Endothelial cell (in vitro differentiated cells): ENCODE data around the gene FBXO21. TPM values are rescaled to one million over a fixed set of nuclear protein-coding genes. Genes with fewer than 3 reads are reported as not detected.

Experiments
- DNase-seq: peaks from one replicate; pipeline ENCODE4 v3.0.0; 2021; ENCODE audit warnings: low spot score
- H3K27ac Mint-ChIP-seq: one replicate; pipeline ENCODE4 v1.8.0; 2021; ENCODE audit warnings: mixed read lengths, inconsistent platforms; ENCODE audit not compliant: unreplicated experiment
- H3K27me3 Mint-ChIP-seq: one replicate; pipeline ENCODE4 v1.8.0; 2021; ENCODE audit warnings: mild to moderate bottlenecking, moderate library complexity, mixed read lengths, inconsistent platforms; ENCODE audit not compliant: unreplicated experiment
- H3K36me3 Mint-ChIP-seq: one replicate; pipeline ENCODE4 v1.8.0; 2021; ENCODE audit warnings: mild to moderate bottlenecking, low read depth, mixed read lengths, inconsistent platforms; ENCODE audit not compliant: unreplicated experiment
- H3K4me1 Mint-ChIP-seq: one replicate; pipeline ENCODE4 v1.8.0; 2021; ENCODE audit warnings: mild to moderate bottlenecking, mixed read lengths, inconsistent platforms; ENCODE audit not compliant: unreplicated experiment
- H3K4me3 Mint-ChIP-seq: one replicate; pipeline ENCODE4 v1.8.0; 2021; ENCODE audit warnings: mild to moderate bottlenecking, mixed read lengths, inconsistent platforms; ENCODE audit not compliant: unreplicated experiment
- H3K9me3 Mint-ChIP-seq: one replicate; pipeline ENCODE4 v1.8.0; 2021; ENCODE audit warnings: mixed read lengths, inconsistent platforms; ENCODE audit not compliant: unreplicated experiment
- CTCF ChIP-seq: fragments of 200-600 bp; sonication (generic); IDR thresholded peaks from one replicate; pipeline ENCODE4 v1.5.0; 2021; ENCODE audit warnings: antibody characterized with exemption; ENCODE audit not compliant: unreplicated experiment
- total RNA-seq: library from RNA; stranded (reverse); fragmentation: NEBNext Ultra II Directional; extraction: Animal tissue kit (Norgen Biotek cat#: 25700); gene quantifications from one replicate; pipeline ENCODE4 v1.2.1, GENCODE V29; 2021; ENCODE audit not compliant: unreplicated experiment

Gene FBXO21
- total RNA-seq, 1 donor from 2014 or later = 44.7 TPM

- no peak for TF ChIP-seq CTCF
- no peak for DNase-seq
- peaks cover 9% of the 10 kb centered on the region for H3K27me3 Mint-ChIP-seq
- peak overlapping the region; percentile 45 for H3K4me3 Mint-ChIP-seq
- H3K9me3 Mint-ChIP-seq = no peaks in the 10 kb centered on the region
- H3K4me1 Mint-ChIP-seq = peaks cover 13% of the 10 kb centered on the region
- no peak overlapping the region for H3K27ac Mint-ChIP-seq
- H3K36me3 Mint-ChIP-seq = peaks cover 9% of the 10 kb centered on the region
Observed at GRCh38 chr12:117192057-117192456, 1.8 kb upstream of the FBXO21 start.

GRCh38 chr12:117189725-117190209 is 503 bp downstream of the FBXO21 start:
- TF ChIP-seq CTCF = no peak
- Mint-ChIP-seq H3K27ac (peak overlapping the region; percentile 70), H3K36me3 (peaks cover 9% of the 10 kb centered on the region), H3K9me3 (no peaks in the 10 kb centered on the region), H3K27me3 (peaks cover 9% of the 10 kb centered on the region), H3K4me1 (peaks cover 20% of the 10 kb centered on the region), H3K4me3 (peak overlapping the region; percentile 97)
- peak; percentile 42 for DNase-seq

- Mint-ChIP-seq H3K27me3 (peaks cover 9% of the 10 kb centered on the region), H3K4me3 (peak overlapping the region; percentile 97), H3K27ac (peak overlapping the region; percentile 70), H3K36me3 (peaks cover 9% of the 10 kb centered on the region), H3K4me1 (peaks cover 24% of the 10 kb centered on the region), H3K9me3 (no peaks in the 10 kb centered on the region)
- TF ChIP-seq CTCF = no peak
- DNase-seq = no peak
Observed at GRCh38 chr12:117188961-117189724, 1.1 kb downstream of the FBXO21 start.

GRCh38 chr12:117188121-117188665 is 2.1 kb downstream of the FBXO21 start:
- TF ChIP-seq CTCF = no peak
- no peak for DNase-seq
- Mint-ChIP-seq H3K4me3 (peak overlapping the region; percentile 97), H3K4me1 (peaks cover 24% of the 10 kb centered on the region), H3K27me3 (peaks cover 9% of the 10 kb centered on the region), H3K36me3 (peaks cover 9% of the 10 kb centered on the region), H3K27ac (no peak overlapping the region), H3K9me3 (no peaks in the 10 kb centered on the region)

GRCh38 chr12:117187421-117187820 is 2.8 kb downstream of the FBXO21 start:
- peaks cover 9% of the 10 kb centered on the region for H3K27me3 Mint-ChIP-seq
- H3K4me3 Mint-ChIP-seq = peak overlapping the region; percentile 82
- no peak overlapping the region for H3K27ac Mint-ChIP-seq
- DNase-seq = no peak
- H3K4me1 Mint-ChIP-seq = peaks cover 24% of the 10 kb centered on the region
- TF ChIP-seq CTCF = no peak
- H3K9me3 Mint-ChIP-seq = no peaks in the 10 kb centered on the region
- peaks cover 9% of the 10 kb centered on the region for H3K36me3 Mint-ChIP-seq
